Measurements from ENCODE around the gene PITRM1.

DNA sequence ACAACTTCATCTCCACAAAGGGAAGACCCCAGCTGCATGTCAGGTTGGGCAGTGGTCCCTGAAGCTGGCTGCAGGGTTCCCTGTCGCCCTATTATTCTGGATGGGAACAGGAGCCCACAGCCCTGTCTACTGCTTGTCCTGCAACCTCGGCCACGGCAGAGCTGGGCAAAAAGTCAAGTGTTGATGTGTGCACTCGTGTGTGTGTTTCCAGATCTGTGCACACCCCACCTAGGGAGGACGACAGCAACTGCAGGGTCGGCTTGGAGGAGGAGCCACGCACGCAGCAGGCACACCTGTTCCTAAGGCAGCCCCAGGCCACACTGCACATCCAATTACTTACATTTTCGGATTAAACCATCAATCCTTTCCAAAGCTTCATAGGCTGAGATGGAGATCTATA lies 23.6 kb downstream of the PITRM1 start:
- TF ChIP-seq EZH2phosphoT487 (conservative IDR thresholded peaks at IDR 0.05; ENCODE audit: low read length) (no peak), CTCF (IDR thresholded peaks at IDR 0.05; ENCODE audit: insufficient read depth, low read length, poor library complexity, severe bottlenecking) (no peak)

Measured in SU-DHL-6 (cell line).